H9 (cell line): ENCODE data around the gene HS3ST4. TPM values are rescaled to one million over a fixed set of nuclear protein-coding genes. Genes with fewer than 3 reads are reported as not detected.

Experiments used
- DNase-seq: peaks from one replicate; pipeline ENCODE4 v3.0.0-alpha.2; 2017
- H2AFZ ChIP-seq: one replicate; pipeline ENCODE4 v1.6.1; 2013; ENCODE audit warnings: mild to moderate bottlenecking, low read length, control low read depth, moderate library complexity
- H2AK5ac ChIP-seq: 2 replicates; pipeline ENCODE4 v1.6.1; 2013; ENCODE audit warnings: low read length, control low read depth, mixed read lengths; ENCODE audit not compliant: insufficient read length
- H2BK120ac ChIP-seq: one replicate; pipeline ENCODE4 v1.6.1; 2013; ENCODE audit warnings: low read depth, mild to moderate bottlenecking, low read length, control low read depth, inconsistent platforms; ENCODE audit not compliant: poor library complexity, severe bottlenecking
- H2BK12ac ChIP-seq: 2 replicates; pipeline ENCODE4 v1.6.1; 2013; ENCODE audit warnings: low read length, control low read depth, mixed read lengths, low read depth; ENCODE audit not compliant: insufficient read length
- H2BK15ac ChIP-seq: 2 replicates; pipeline ENCODE4 v1.6.1; 2013; ENCODE audit warnings: low read depth, low read length, control low read depth
- H2BK20ac ChIP-seq: one replicate; pipeline ENCODE4 v1.6.1; 2013; ENCODE audit warnings: low read depth, mild to moderate bottlenecking, low read length, control low read depth, inconsistent platforms; ENCODE audit not compliant: poor library complexity, severe bottlenecking
- H2BK5ac ChIP-seq: 2 replicates; pipeline ENCODE4 v1.6.1; 2013; ENCODE audit warnings: low read length, control low read depth, mixed read lengths; ENCODE audit not compliant: insufficient read length
- H3K14ac ChIP-seq: 2 replicates; pipeline ENCODE4 v1.6.1; 2013; ENCODE audit warnings: low read length, control low read depth; ENCODE audit not compliant: insufficient read depth
- H3K18ac ChIP-seq: 2 replicates; pipeline ENCODE4 v1.6.1; 2013; ENCODE audit warnings: low read depth, mild to moderate bottlenecking, mixed read lengths, low read length, control low read depth; ENCODE audit not compliant: insufficient read length
- H3K23ac ChIP-seq: 2 replicates; pipeline ENCODE4 v1.6.1; 2013; ENCODE audit warnings: low read length, control low read depth, mixed read lengths, low read depth; ENCODE audit not compliant: insufficient read length
- H3K23me2 ChIP-seq: 2 replicates; pipeline ENCODE4 v1.6.1; 2013; ENCODE audit warnings: low read depth, mild to moderate bottlenecking, mixed read lengths, low read length, control low read depth; ENCODE audit not compliant: insufficient read length, poor library complexity, severe bottlenecking
- H3K27ac ChIP-seq: 2 replicates; pipeline ENCODE4 v1.5.1; 2013; ENCODE audit warnings: low read length, control low read depth, mixed read lengths, low read depth; ENCODE audit not compliant: insufficient read length
- H3K27me3 ChIP-seq: 2 replicates; pipeline ENCODE4 v1.6.1; 2013; ENCODE audit warnings: low read length, control low read depth, inconsistent platforms; ENCODE audit not compliant: insufficient read depth
- H3K4ac ChIP-seq: 2 replicates; pipeline ENCODE4 v1.6.1; 2013; ENCODE audit warnings: low read depth, mild to moderate bottlenecking, control low read depth, inconsistent platforms, low read length, moderate library complexity
- H3K4me1 ChIP-seq: 2 replicates; pipeline ENCODE4 v1.6.1; 2013; ENCODE audit warnings: low read length, control low read depth, inconsistent platforms; ENCODE audit not compliant: insufficient read depth
- H3K4me2 ChIP-seq: 2 replicates; pipeline ENCODE4 v1.6.1; 2013; ENCODE audit warnings: low read length, control low read depth, mixed read lengths; ENCODE audit not compliant: insufficient read length, insufficient read depth
- H3K56ac ChIP-seq: 2 replicates; pipeline ENCODE4 v1.6.1; 2013; ENCODE audit warnings: low read depth, mild to moderate bottlenecking, mixed read lengths, low read length, control low read depth; ENCODE audit not compliant: insufficient read length
- H3K79me1 ChIP-seq: 2 replicates; pipeline ENCODE4 v1.6.1; 2013; ENCODE audit warnings: low read depth, mild to moderate bottlenecking, moderate library complexity, low read length, control low read depth, inconsistent platforms; ENCODE audit not compliant: insufficient read depth, poor library complexity, severe bottlenecking
- H3K79me2 ChIP-seq: 2 replicates; pipeline ENCODE4 v1.6.1; 2013; ENCODE audit warnings: low read length, control low read depth, inconsistent platforms; ENCODE audit not compliant: insufficient read depth
- H3K9ac ChIP-seq: 2 replicates; pipeline ENCODE4 v1.6.1; 2013; ENCODE audit warnings: low read length, control low read depth, mixed read lengths; ENCODE audit not compliant: insufficient read length; ENCODE audit errors: extremely low read depth
- H3K9me3 ChIP-seq: one replicate; pipeline ENCODE4 v1.6.1; 2013; ENCODE audit warnings: low read depth, low read length, inconsistent platforms; ENCODE audit not compliant: control insufficient read depth
- H3T11ph ChIP-seq: one replicate; pipeline ENCODE4 v1.6.1; 2013; ENCODE audit warnings: mild to moderate bottlenecking, low read length, control low read depth, inconsistent platforms
- H4K20me1 ChIP-seq: one replicate; pipeline ENCODE4 v1.6.1; 2013; ENCODE audit not compliant: control insufficient read depth, insufficient read length, insufficient read depth
- H4K5ac ChIP-seq: 2 replicates; pipeline ENCODE4 v1.6.1; 2013; ENCODE audit warnings: low read depth, mild to moderate bottlenecking, mixed read lengths, low read length, control low read depth; ENCODE audit not compliant: insufficient read length
- H4K8ac ChIP-seq: replicated peaks from 2 replicates; pipeline ENCODE4 v1.6.1; 2013; ENCODE audit warnings: low read length, control low read depth, mixed read lengths, low read depth; ENCODE audit not compliant: insufficient read length
- H4K91ac ChIP-seq: 2 replicates; pipeline ENCODE4 v1.6.1; 2013; ENCODE audit warnings: low read depth, mild to moderate bottlenecking, moderate library complexity, mixed read lengths, low read length, control low read depth; ENCODE audit not compliant: insufficient read length
- H3K27ac Mint-ChIP-seq, 3 experiments: 2 replicates in 2 of 3; 3 replicates in 1 of 3; pipeline ENCODE4 v1.8.0; 2020 to 2021; ENCODE audit warnings: mixed read lengths in 3 of 3, mild to moderate bottlenecking in 1 of 3, moderate library complexity in 1 of 3
- H3K27me3 Mint-ChIP-seq: 2 replicates; pipeline ENCODE4 v1.8.0; 2021; ENCODE audit warnings: low read depth, mild to moderate bottlenecking, moderate library complexity, mixed read lengths
- H3K36me3 Mint-ChIP-seq, 3 experiments: 2 replicates in 2 of 3; 3 replicates in 1 of 3; pipeline ENCODE4 v1.8.0; 2020 to 2021; ENCODE audit warnings: low read depth in 3 of 3, mixed read lengths in 3 of 3; ENCODE audit not compliant: insufficient read depth in 1 of 3
- H3K4me1 Mint-ChIP-seq, 2 experiments: 2 replicates each; pipeline ENCODE4 v1.8.0; 2020; ENCODE audit warnings: mixed read lengths in 2 of 2
- H3K4me3 Mint-ChIP-seq, 2 experiments: 2 replicates in 1 of 2; 3 replicates in 1 of 2; pipeline ENCODE4 v1.8.0; 2020 to 2021; ENCODE audit warnings: mild to moderate bottlenecking in 2 of 2, mixed read lengths in 2 of 2, moderate library complexity in 1 of 2
- H3K9me3 Mint-ChIP-seq, 2 experiments: 2 replicates in 1 of 2; 3 replicates in 1 of 2; pipeline ENCODE4 v1.8.0; 2020; ENCODE audit warnings: mild to moderate bottlenecking in 2 of 2, mixed read lengths in 2 of 2, moderate library complexity in 1 of 2
- CTCF ChIP-seq: fragments of 200-600 bp; sonication (generic); conservative IDR thresholded peaks from 3 replicates; pipeline ENCODE4 v1.8.0; 2021; ENCODE audit warnings: antibody characterized with exemption, mild to moderate bottlenecking
- whole genome bisulfite sequencing: extraction: QIAGEN DNeasy Blood & Tissue Kit; methylation state at CpG from one replicate; pipeline ENCODE4 v1.1.7; 2013; ENCODE audit warnings: missing lambda C conversion rate, low lambda C conversion rate, mixed read lengths; ENCODE audit not compliant: insufficient read length; ENCODE audit errors: extremely low coverage; 5-methylcytosine and 5-hydroxymethylcytosine counted together
- total RNA-seq: library from RNA; stranded (reverse); gene quantifications from 2 replicates; pipeline ENCODE4 v1.2.1, GENCODE V29; 2021

The HS3ST4 gene
- total RNA-seq, 1 experiment from 2014 or later: 1.7 TPM

- no peak overlapping the region for H3K4ac ChIP-seq
Measured at GRCh38 chr16:25957707-25958106, 265.9 kb downstream of the HS3ST4 start.

More at GRCh38 chr16:25957707-25958106, 265.9 kb downstream of the HS3ST4 start:
- H3K4me1 Mint-ChIP-seq: peaks cover 2 to 3% of the 10 kb centered on the region in 2 experiments
- H3K4me1 ChIP-seq: no peaks in the 10 kb centered on the region
- H2AK5ac ChIP-seq: no peak overlapping the region
- no peak overlapping the region for H3K4me3 Mint-ChIP-seq
- no CpG with 5 or more reads among the region's 2 CpGs for WGBS
- H3K18ac ChIP-seq: no peak overlapping the region
- no peak overlapping the region for H2BK15ac ChIP-seq
- H3K27me3 Mint-ChIP-seq: peaks cover 85% of the 10 kb centered on the region
- H4K5ac ChIP-seq: no peak overlapping the region
- H4K91ac ChIP-seq: no peak overlapping the region
- no peak overlapping the region for H3K23ac ChIP-seq
- TF ChIP-seq CTCF: no peak
- H3K27me3 ChIP-seq: no peaks in the 10 kb centered on the region
- H4K20me1 ChIP-seq: no peaks in the 10 kb centered on the region
- no peak overlapping the region for H3K14ac ChIP-seq
- no peaks in the 10 kb centered on the region for H3K23me2 ChIP-seq
- no peak overlapping the region for H2BK20ac ChIP-seq
- H3K4me2 ChIP-seq: no peak overlapping the region
- no peak overlapping the region for H3K27ac Mint-ChIP-seq
- H2BK120ac ChIP-seq: no peak overlapping the region
- H2BK12ac ChIP-seq: no peak overlapping the region
- H3K36me3 Mint-ChIP-seq: peaks cover 0 to 3% (median 2%) of the 10 kb centered on the region in 3 experiments; a peak in 4 of 7 replicates
- no peak overlapping the region for H2AFZ ChIP-seq
- no peaks in the 10 kb centered on the region for H3K79me2 ChIP-seq
- no peak overlapping the region for H3K9ac ChIP-seq
- no peak overlapping the region for H3K56ac ChIP-seq
- DNase-seq: no peak
- H3T11ph ChIP-seq: no peak overlapping the region
- no peaks in the 10 kb centered on the region for H3K9me3 ChIP-seq
- H3K79me1 ChIP-seq: no peaks in the 10 kb centered on the region
- H3K27ac ChIP-seq: no peak overlapping the region
- no peak overlapping the region for H4K8ac ChIP-seq
- H3K9me3 Mint-ChIP-seq: peaks cover 5 to 16% of the 10 kb centered on the region in 2 experiments
- H2BK5ac ChIP-seq: no peak overlapping the region
